Measurements from ENCODE around the gene LAMA3.

DNA sequence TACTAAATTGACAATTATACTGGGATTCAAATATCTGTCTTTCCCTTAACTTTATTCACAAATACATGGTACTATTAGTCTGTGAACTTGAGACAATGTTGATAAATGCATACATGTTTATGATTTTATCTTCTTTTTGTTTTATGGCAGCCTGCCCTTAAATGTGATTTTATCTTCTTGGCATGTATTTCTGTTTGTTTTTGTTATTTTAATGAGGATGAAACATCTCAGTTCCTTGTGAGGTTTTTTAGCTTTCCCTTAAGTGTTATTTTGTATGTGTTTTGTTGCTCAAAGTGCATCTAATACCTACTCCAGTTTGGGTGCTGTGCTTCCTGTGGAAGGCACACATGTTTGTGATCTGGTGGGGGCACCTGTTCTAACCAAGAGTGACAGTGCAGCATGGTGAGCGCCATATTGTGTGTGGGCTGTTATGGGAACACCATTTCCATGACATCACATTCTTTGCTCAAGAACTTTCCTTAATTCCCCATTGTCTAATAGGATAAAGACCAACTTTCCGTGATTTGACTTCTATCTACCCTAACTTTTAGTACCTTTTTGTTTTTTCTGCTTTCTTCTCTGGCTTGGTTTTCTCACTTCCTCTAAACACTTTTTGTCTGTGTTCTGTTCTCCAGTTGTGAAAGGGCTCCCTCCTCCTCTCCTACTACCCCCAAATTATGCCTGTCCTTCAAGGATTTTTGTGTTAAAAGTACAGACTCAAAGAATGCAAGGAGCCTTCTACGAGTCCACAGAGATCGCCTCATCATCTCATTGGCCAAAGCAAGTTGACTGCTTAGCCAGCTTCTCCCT, 163.2 kb downstream of the LAMA3 start:
- TF ChIP-seq, protein P1, sequence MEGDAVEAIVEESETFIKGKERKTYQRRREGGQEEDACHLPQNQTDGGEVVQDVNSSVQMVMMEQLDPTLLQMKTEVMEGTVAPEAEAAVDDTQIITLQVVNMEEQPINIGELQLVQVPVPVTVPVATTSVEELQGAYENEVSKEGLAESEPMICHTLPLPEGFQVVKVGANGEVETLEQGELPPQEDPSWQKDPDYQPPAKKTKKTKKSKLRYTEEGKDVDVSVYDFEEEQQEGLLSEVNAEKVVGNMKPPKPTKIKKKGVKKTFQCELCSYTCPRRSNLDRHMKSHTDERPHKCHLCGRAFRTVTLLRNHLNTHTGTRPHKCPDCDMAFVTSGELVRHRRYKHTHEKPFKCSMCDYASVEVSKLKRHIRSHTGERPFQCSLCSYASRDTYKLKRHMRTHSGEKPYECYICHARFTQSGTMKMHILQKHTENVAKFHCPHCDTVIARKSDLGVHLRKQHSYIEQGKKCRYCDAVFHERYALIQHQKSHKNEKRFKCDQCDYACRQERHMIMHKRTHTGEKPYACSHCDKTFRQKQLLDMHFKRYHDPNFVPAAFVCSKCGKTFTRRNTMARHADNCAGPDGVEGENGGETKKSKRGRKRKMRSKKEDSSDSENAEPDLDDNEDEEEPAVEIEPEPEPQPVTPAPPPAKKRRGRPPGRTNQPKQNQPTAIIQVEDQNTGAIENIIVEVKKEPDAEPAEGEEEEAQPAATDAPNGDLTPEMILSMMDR (IDR thresholded peaks at IDR 0.05; ENCODE audit: borderline replicate concordance, extremely low read depth, low read length, poor library complexity, severe bottlenecking) = no peak
- TF ChIP-seq EZH2 (IDR thresholded peaks at IDR 0.05; ENCODE audit: borderline replicate concordance, low read depth, low read length, severe bottlenecking) = no peak

Data from DND-41 (cell line).